Measurements from ENCODE around the gene SRF. TPM values are rescaled to one million over a fixed set of nuclear protein-coding genes. Genes with fewer than 3 reads are reported as not detected.

The SRF gene
- total RNA-seq, 6 donors from 2014 or later, result 25.1 to 40.6 (median 30.8) TPM

GRCh38 chr6:43200541-43200940 lies 29.5 kb downstream of the SRF start:
- peaks cover 0 to 73% (median 46%) of the 10 kb centered on the region in 4 donors for H3K36me3 ChIP-seq
- no peaks in the 10 kb centered on the region for H3K9me3 ChIP-seq
- 97 to 98% methylated on average over 6 of the region's 6 CpGs for WGBS, 2 donors
- TF ChIP-seq POLR2A (IDR thresholded peaks at IDR 0.05), result no peak
- no peak for TF ChIP-seq POLR2AphosphoS5 (IDR thresholded peaks at IDR 0.05)
- TF ChIP-seq EP300 (IDR thresholded peaks at IDR 0.05), result no peak
- no peak for TF ChIP-seq CTCF (IDR thresholded peaks at IDR 0.05)
- H3K27ac ChIP-seq, result no peak overlapping the region
- H3K4me1 ChIP-seq, result no peaks in the 10 kb centered on the region
- ATAC-seq (ENCODE audit: low FRiP score in 2 of 2) (no peak), DNase-seq (peak in 1 of 2 donors; percentile 1)
- H3K4me3 ChIP-seq, result no peak overlapping the region
- H3K27me3 ChIP-seq, result no peaks in the 10 kb centered on the region

- WGBS, 2 donors, result 85 to 93% methylated on average over 5 of the region's 5 CpGs
- TF ChIP-seq POLR2A (IDR thresholded peaks at IDR 0.05) (no peak), EP300 (IDR thresholded peaks at IDR 0.05) (no peak), POLR2AphosphoS5 (IDR thresholded peaks at IDR 0.05) (no peak), CTCF (IDR thresholded peaks at IDR 0.05) (no peak)
- H3K4me1 ChIP-seq, result no peaks in the 10 kb centered on the region
- no peak overlapping the region for H3K4me3 ChIP-seq
- H3K36me3 ChIP-seq, result peaks cover 0 to 62% (median 34%) of the 10 kb centered on the region in 4 donors
- no peaks in the 10 kb centered on the region for H3K9me3 ChIP-seq
- no peak for DNase-seq
- no peak overlapping the region for H3K27ac ChIP-seq
- no peak for ATAC-seq (ENCODE audit: low FRiP score in 2 of 2)
- no peaks in the 10 kb centered on the region for H3K27me3 ChIP-seq
Observed at GRCh38 chr6:43202451-43202850, 31.4 kb downstream of the SRF start.

- no peaks in the 10 kb centered on the region for H3K27me3 ChIP-seq
- TF ChIP-seq POLR2A (IDR thresholded peaks at IDR 0.05), result no peak
- TF ChIP-seq POLR2AphosphoS5 (IDR thresholded peaks at IDR 0.05), result no peak
- TF ChIP-seq CTCF (IDR thresholded peaks at IDR 0.05), result no peak
- TF ChIP-seq EP300 (IDR thresholded peaks at IDR 0.05), result no peak
- WGBS, 2 donors, result 94 to 95% methylated on average over 17 of the region's 17 CpGs
Observed at GRCh38 chr6:43203029-43203717, 32.1 kb downstream of the SRF start.

GRCh38 chr6:43203718-43204095 lies 32.6 kb downstream of the SRF start:
- Histone ChIP-seq H3K27ac (no peak overlapping the region), H3K27me3 (no peaks in the 10 kb centered on the region), H3K9me3 (no peaks in the 10 kb centered on the region), H3K4me1 (no peaks in the 10 kb centered on the region), H3K36me3 (peaks cover 0 to 49% (median 25%) of the 10 kb centered on the region in 4 donors), H3K4me3 (no peak overlapping the region)
- WGBS, 2 donors, result 95% methylated on average over 6 to 8 of the region's 8 CpGs
- ATAC-seq (ENCODE audit: low FRiP score in 2 of 2) (no peak), DNase-seq (no peak)
- TF ChIP-seq POLR2A (IDR thresholded peaks at IDR 0.05), result no peak

More at GRCh38 chr6:43203029-43203717, 32.1 kb downstream of the SRF start:
- no peak overlapping the region for H3K27ac ChIP-seq
- no peaks in the 10 kb centered on the region for H3K9me3 ChIP-seq
- no peaks in the 10 kb centered on the region for H3K4me1 ChIP-seq
- no peak overlapping the region for H3K4me3 ChIP-seq
- DNase-seq (no peak), ATAC-seq (ENCODE audit: low FRiP score in 2 of 2) (no peak)
- peaks cover 0 to 55% (median 28%) of the 10 kb centered on the region in 4 donors for H3K36me3 ChIP-seq

- no peaks in the 10 kb centered on the region for H3K4me1 ChIP-seq
- DNase-seq, result peak in 1 of 2 donors; percentile 65
- H3K36me3 ChIP-seq, result peaks cover 0 to 43% (median 19%) of the 10 kb centered on the region in 4 donors
- no peak overlapping the region for H3K27ac ChIP-seq
- H3K27me3 ChIP-seq, result no peaks in the 10 kb centered on the region
- ATAC-seq (ENCODE audit: low FRiP score in 2 of 2), result no peak
- H3K9me3 ChIP-seq, result no peaks in the 10 kb centered on the region
- 95 to 96% methylated on average over 22 to 23 of the region's 23 CpGs for WGBS, 2 donors
- H3K4me3 ChIP-seq, result no peak overlapping the region
- TF ChIP-seq POLR2A (IDR thresholded peaks at IDR 0.05) (no peak), EP300 (IDR thresholded peaks at IDR 0.05) (no peak), POLR2AphosphoS5 (IDR thresholded peaks at IDR 0.05) (no peak), CTCF (IDR thresholded peaks at IDR 0.05) (no peak)
Observed at GRCh38 chr6:43204271-43205105, 33.4 kb downstream of the SRF start.
